Activated T-cell treated with anti-CD3 and anti-CD28 coated beads for 1 hour (primary cell): ENCODE results near the gene PDE6A.

Experiments
- DNase-seq: peaks from one replicate; pipeline ENCODE4 v3.0.0-alpha.2; 2020; ENCODE audit warnings: low read depth

The PDE6A gene

DNA sequence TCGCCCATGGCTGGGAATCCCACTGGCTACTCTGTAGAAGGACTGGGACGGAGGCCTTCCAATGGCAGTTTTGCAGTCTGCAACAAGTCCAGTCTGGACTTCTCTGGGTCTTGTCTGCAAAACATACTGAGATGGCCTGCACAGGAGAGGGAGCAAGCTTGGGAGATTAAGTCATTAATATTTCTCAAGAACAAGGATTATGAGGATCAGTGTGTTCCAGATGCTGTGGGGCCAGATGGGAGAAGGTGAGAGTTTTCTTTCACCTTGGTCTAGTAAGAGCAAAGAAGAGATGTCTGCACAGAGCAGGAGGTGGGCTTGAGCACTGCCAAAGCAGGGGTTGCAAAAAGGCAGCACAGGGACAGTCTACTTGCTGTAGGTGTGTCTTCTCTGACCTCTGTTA lies at the start of gene PDE6A:
TSS of gene PDE6A (minus strand) at position 128 of the 400 bp plus-strand sequence. CDS start at position 8, 120 bp downstream.
- no peak for DNase-seq

GRCh38 chr5:149993471-149993870 lies 48.9 kb upstream of the PDE6A start:
- no peak for DNase-seq

GRCh38 chr5:149990518-149991376 lies 46.2 kb upstream of the PDE6A start:
- peak; percentile 59 for DNase-seq

DNA sequence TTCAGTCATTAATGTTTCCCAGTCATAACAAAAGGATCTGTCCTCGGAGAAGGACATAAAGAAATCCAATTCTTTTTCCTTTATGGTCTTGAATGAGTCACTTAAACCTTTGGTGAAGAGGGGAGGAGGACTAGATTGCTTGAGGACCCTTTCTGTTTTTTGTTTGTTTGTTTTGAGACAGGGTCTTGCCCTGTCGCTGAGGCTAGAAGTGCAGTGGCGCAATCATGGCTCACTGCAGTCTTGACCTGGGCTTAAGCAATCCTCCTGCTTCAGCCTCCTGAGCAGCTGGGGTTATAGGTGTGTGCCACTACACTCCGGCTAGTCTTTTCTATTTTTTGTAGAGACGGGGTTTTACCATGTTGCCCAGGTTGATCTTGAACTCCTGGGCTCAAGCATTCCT lies 43.5 kb upstream of the PDE6A start:
- no peak for DNase-seq

- no peak for DNase-seq
Measured at GRCh38 chr5:149982505-149982904, 37.9 kb upstream of the PDE6A start.

DNA sequence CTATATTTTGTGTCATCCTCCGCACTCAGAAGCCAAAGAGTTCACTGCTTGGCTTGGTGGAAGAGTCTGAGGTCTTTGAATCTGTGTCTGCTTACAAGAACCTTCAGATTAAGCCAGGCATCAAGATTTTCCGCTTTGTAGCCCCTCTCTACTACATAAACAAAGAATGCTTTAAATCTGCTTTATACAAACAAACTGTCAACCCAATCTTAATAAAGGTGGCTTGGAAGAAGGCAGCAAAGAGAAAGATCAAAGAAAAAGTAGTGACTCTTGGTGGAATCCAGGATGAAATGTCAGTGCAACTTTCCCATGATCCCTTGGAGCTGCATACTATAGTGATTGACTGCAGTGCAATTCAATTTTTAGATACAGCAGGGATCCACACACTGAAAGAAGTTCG lies 36.6 kb upstream of the PDE6A start:
- no peak for DNase-seq

- DNase-seq = no peak
Measured at GRCh38 chr5:149979896-149980295, 35.3 kb upstream of the PDE6A start.

- DNase-seq = no peak
Measured at GRCh38 chr5:149975409-149975808, 30.8 kb upstream of the PDE6A start.

- DNase-seq = no peak
Measured at GRCh38 chr5:149969181-149969930, 24.8 kb upstream of the PDE6A start.

DNA sequence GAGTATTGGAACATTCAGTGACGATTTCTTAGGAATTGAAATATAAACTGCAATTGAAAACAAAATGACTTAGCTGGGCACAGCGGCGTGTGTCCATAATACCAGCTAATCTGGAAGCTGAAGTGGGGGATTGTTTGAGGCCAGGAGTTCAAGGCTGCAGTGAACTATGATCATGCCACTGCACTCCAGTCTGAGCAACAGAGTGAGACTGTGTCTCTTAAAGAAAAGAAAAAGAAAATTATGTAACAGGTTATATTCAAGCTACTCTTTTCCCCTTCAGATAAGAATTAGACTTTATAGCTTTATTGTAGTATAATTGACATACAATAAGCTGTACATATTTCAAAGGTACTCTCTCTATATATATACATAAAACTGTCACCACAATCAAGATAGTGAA lies 22.4 kb upstream of the PDE6A start:
- no peak for DNase-seq

DNA sequence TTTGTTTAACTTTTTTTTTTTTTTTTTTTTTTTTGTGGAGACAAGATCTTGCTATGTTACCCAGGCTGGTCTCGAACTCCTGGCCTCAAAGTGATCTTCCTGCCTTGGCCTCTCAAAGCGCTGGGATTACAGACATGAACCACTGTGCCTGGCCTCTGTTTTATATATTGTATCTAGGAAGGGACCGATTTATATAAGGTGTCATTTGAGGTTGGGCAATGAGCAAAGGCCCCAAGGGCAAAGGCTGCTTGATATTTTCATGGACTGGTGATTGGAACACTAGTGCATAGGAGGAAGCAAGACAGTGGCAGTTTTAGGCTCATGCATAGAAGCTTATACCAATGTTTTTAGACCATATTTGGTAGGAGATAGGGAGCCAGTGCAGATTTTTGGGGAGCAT lies 19.1 kb upstream of the PDE6A start:
- no peak for DNase-seq

- DNase-seq = no peak
Measured at GRCh38 chr5:149962601-149963300, 18.2 kb upstream of the PDE6A start.

GRCh38 chr5:149961957-149962409 lies 17.4 kb upstream of the PDE6A start:
- DNase-seq = no peak

GRCh38 chr5:149961186-149961685 lies 16.6 kb upstream of the PDE6A start:
- no peak for DNase-seq

DNA sequence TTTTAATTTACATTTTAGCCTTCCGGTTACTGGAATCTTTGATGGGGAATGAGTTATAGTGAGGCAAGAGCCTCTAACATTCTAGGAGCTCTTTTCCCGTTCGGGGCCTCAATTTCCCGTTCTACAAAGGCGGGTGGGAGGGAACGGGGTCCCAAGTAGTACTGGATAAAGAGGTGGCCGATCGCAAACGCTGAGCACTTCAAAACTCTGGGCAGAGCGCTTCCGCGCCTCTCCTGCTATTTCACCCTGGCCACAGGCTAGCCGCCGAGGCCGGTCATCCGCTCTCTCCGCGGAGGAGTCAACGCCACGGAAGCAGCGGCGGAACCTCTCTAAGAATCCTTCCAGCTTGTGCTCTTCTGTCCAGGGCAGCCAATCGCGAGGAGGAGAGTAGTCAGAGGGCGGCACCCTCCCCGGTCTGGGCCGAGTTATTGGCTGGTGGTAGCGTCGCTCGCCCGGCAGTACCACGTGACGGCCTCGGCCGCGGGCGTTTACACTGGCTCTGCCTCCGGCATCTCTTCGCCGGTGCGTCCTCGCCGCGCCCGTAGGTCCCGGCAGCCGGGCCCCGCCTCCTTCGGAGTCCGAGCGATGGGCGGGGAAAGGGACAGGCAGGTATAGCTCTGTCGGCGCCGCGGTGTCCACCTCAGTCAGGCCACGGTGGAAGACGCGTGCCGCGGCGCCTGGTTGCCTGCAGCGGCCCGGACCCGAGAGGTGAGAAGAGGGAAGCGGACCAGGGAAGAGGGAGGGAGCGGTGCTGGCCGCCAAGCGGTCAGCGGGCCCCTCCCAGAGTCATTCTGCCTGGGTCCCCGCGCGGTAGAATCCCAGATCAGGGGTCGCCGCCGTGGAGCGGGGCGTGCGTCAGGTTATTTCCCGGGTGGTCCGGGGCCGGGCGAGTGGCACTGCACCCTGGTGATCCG lies 15.9 kb upstream of the PDE6A start, which contains the start of gene SLC26A2:
TSS of gene SLC26A2 (plus strand) at position 487 of the 914 bp plus-strand sequence. CDS start 16,895 bp downstream, outside the sequence.
- DNase-seq = peak; percentile 91

DNA sequence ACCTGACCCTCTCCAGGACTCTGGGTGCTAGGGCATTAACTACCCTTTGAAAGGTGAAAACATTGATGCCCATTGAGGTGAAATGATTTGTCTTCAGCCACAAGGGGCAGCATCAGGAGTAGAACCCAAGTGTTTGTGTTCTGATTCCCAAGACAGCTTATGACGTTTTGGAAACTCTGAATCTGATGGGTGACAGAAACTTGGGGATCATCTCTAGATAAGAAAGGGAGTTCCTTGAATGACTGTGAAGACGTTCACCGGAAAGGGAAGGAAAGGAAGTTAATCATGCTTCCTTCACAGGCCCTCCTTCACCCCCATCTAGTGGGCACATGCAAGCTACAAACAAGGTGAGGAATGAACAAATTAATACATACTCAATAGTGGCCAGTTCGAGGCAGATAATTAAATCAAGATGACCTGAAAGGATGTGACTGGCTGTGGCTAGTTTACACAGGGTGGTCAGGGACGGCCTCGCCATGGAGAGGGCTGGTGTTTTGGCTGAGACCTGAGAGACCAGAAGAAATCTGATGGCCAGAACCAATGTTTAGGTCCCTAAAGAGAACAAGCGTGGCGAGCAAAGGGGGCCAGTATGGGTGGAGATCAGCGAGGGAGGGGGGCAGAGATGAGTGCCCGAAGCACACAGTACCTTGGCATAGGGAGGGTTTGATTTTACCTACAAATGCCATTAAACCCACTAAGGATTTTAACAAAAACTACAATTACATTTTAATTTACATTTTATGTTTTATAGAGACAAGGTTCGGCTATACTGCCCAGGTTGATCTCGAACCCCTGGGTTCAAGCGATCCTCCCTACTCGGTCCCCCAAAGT lies 15.0 kb upstream of the PDE6A start:
- DNase-seq = peak; percentile 8

DNA sequence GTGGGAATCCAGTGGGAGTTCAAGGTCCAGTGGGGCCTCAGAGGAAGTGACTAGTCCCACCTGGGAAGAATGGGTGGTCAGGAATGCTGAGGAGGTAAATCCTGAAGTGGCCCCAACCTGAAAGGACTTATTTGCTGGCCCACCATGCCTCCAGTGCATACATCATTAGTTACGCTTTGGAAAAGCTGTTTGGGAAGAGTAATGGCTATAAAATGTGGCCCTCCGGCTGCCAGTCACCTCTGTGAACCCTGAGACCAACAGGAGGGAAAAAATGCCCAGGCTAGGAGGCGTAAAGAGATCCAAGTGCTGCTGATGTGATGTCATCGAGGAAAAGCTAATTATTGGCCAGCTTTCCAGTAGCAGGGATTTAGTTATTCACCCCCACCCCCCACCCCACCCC lies 13.3 kb upstream of the PDE6A start:
- DNase-seq = no peak

DNA sequence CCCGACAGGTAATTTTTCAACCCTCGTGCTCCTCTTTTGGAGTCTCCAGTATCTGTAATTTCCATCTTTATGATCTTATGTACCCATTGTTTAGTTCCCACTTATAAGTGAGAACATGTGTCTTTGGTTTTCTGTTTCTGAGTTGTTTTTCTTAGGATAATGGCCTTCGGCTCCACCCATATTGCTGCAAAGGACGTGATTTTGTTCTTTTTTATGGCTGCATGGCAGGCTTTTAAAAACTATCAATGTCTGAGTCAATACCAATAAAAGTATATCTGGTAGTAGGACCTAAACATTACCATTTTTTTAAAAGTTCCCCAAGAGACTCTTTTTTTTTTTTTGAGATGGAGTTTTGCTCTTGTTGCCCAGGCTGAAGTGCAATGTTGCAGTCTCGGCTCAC lies 12.1 kb upstream of the PDE6A start:
- no peak for DNase-seq

GRCh38 chr5:149954798-149955197 lies 10.2 kb upstream of the PDE6A start:
- DNase-seq = no peak

- DNase-seq = no peak
Measured at GRCh38 chr5:149953436-149954121, 9.0 kb upstream of the PDE6A start.
